C4-2B (cell line): ENCODE results near the gene ANKMY1.

ENCODE experiments used
- H3K27ac ChIP-seq: fragments of 450-650 bp; 2 replicates; pipeline ENCODE4 v1.5.1; 2017
- ZFX ChIP-seq: fragments of 450-650 bp; IDR thresholded peaks from 2 replicates; pipeline ENCODE4 v1.6.1; 2017
- TF ChIP-seq, protein P1 (sequence below): fragments of 450-650 bp; conservative IDR thresholded peaks from 2 replicates; pipeline ENCODE4 v1.5.1; 2017; ENCODE audit warnings: mild to moderate bottlenecking

Gene ANKMY1

DNA sequence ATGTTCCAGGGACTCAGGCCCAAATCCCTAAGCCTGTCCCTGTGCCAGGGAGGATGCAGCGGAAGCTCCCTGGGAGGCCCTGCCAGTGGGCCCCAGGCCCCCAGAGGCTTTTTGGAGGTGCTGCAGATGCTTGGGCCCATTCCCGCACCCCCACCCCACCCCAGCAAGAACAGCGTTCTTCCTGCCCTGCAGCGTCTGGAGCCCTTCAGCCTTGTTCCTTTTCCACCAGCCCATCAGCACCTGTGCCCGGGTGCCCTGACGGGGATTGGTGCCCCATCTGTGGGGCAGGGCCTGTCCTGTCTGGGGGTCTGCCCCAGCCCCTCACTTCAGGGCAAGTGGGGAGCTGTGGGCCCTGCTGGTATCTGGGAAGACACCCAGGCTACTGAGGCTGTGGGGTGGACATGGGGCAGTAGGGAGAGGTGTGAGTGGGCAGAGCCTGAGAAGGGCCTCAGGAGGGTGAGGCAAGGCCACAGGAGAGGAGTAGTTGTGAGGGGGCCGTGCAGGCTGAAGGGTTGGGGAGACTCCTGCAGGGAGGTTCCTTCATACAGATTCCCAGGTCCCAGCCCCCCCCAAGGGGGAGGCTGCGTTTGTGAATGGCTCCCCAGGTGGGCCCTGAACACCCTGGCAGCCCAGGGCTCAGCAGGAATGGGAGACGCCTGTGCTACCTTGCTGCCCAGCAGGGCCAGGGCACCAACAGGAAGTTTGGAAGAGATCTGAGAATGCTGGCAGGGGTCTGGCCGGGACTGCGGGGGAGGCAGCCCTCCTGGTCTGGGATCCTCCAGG lies 12.9 kb upstream of the ANKMY1 start:
- TF ChIP-seq, protein P1, sequence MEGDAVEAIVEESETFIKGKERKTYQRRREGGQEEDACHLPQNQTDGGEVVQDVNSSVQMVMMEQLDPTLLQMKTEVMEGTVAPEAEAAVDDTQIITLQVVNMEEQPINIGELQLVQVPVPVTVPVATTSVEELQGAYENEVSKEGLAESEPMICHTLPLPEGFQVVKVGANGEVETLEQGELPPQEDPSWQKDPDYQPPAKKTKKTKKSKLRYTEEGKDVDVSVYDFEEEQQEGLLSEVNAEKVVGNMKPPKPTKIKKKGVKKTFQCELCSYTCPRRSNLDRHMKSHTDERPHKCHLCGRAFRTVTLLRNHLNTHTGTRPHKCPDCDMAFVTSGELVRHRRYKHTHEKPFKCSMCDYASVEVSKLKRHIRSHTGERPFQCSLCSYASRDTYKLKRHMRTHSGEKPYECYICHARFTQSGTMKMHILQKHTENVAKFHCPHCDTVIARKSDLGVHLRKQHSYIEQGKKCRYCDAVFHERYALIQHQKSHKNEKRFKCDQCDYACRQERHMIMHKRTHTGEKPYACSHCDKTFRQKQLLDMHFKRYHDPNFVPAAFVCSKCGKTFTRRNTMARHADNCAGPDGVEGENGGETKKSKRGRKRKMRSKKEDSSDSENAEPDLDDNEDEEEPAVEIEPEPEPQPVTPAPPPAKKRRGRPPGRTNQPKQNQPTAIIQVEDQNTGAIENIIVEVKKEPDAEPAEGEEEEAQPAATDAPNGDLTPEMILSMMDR, result no peak
- TF ChIP-seq ZFX, result no peak
- no peak overlapping the region for H3K27ac ChIP-seq

GRCh38 chr2:240569998-240570530 lies 12.3 kb upstream of the ANKMY1 start:
- TF ChIP-seq, protein P1, result no peak
- peak overlapping the region; percentile 94; the same call in 1 of the 2 replicates for H3K27ac ChIP-seq

GRCh38 chr2:240569523-240569997 lies 11.8 kb upstream of the ANKMY1 start:
- peak overlapping the region; percentile 94 for H3K27ac ChIP-seq
- TF ChIP-seq ZFX, result no peak
- TF ChIP-seq, protein P1, result no peak

- TF ChIP-seq, protein P1, result no peak
- peak; percentile 60; the same call in 1 of the 2 replicates for TF ChIP-seq ZFX
- peak overlapping the region; percentile 94 for H3K27ac ChIP-seq
Observed at GRCh38 chr2:240568678-240569522, 11.1 kb upstream of the ANKMY1 start.

DNA sequence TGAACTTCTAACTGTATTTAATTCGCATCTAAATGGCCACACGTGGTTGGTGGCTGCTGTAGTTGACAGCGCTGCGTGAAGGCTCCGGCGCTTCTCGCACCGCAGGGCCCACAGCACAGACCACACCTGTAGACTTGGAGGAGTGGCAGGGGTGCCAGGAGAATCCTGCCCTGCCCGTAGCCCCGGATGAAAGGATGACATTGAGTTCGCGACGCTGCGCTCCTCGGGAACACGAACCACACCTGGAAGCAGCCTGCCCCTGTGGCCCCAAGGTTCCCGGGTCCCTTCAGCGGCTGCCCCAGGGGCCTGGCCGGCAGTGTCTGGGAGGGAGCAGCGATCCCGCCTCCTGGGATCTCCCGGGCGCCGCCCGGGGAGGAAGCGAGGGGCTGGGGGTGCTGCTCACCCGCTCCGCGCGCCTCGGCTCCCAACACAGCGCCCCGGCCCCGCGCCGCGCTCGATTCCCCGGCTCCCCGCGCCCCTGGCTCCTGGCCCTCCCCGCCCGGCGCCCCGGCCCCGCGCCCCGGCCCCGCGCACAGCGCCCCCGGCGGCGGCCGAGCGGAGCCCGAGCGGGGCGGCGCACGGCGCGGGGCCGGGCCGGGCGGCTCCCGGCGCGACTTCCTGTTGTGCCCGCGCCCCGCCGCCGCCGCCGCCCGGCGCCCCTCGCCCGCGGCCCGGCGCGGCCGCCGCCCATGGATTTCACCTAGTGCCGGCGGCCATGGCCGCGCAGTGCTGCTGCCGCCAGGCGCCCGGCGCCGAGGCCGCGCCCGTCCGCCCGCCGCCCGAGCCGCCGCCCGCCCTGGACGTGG lies 10.3 kb upstream of the ANKMY1 start, which contains the start of gene RNPEPL1:
TSS of gene RNPEPL1 (plus strand) at position 613 of the 806 bp plus-strand sequence. CDS start at position 716, 103 bp downstream.
- TF ChIP-seq, protein P1, result no peak; the same call in 1 of the 2 replicates
- no peak for TF ChIP-seq ZFX
- H3K27ac ChIP-seq, result peak within 1 kb of the TSS; percentile 94

GRCh38 chr2:240567137-240567871 lies 9.5 kb upstream of the ANKMY1 start:
- TF ChIP-seq, protein P1, result no peak
- TF ChIP-seq ZFX, result no peak
- peak overlapping the region; percentile 94 for H3K27ac ChIP-seq
